ENCODE measurements around the gene NLGN3.

DNA sequence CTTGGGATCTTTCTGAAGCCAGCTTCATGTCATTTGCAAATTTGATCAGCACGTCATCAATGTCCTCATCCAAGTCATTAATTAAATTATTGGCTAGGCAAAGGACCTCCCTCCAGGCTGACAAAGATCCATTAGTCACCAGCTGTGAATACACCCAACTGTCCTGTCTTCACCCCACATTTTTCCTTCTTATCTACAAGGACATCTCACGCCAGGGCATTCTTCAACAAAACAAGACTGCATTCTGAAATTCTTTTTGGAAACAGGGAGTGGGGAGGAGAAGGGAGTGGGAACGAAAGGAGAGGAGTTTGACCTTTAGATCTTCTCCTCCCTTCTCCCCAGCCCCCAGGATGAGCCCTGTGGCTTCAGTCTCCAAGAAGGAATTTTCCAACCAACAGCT is 32.7 kb downstream of the NLGN3 start:
- TF ChIP-seq, protein P1, sequence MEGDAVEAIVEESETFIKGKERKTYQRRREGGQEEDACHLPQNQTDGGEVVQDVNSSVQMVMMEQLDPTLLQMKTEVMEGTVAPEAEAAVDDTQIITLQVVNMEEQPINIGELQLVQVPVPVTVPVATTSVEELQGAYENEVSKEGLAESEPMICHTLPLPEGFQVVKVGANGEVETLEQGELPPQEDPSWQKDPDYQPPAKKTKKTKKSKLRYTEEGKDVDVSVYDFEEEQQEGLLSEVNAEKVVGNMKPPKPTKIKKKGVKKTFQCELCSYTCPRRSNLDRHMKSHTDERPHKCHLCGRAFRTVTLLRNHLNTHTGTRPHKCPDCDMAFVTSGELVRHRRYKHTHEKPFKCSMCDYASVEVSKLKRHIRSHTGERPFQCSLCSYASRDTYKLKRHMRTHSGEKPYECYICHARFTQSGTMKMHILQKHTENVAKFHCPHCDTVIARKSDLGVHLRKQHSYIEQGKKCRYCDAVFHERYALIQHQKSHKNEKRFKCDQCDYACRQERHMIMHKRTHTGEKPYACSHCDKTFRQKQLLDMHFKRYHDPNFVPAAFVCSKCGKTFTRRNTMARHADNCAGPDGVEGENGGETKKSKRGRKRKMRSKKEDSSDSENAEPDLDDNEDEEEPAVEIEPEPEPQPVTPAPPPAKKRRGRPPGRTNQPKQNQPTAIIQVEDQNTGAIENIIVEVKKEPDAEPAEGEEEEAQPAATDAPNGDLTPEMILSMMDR (IDR thresholded peaks at IDR 0.05) = no peak
- TF ChIP-seq POLR2A (IDR thresholded peaks at IDR 0.05) (no peak), EP300 (IDR thresholded peaks at IDR 0.05) (no peak)
